Activated B cell treated with CpG ODN at 0.5 μM for 24 hours (primary cell): Measurements from ENCODE around the gene MS4A7. TPM values are rescaled to one million over a fixed set of nuclear protein-coding genes. Genes with fewer than 3 reads are reported as not detected.

Experiments
- ATAC-seq: fragments of 200-7000 bp; cut with Tn5 transposase; one replicate; pipeline ENCODE4 v1.10.0; 2021; ENCODE audit warnings: low read depth, mild to moderate bottlenecking, moderate library complexity
- CTCF ChIA-PET: fragments of 350-600 bp; sonication (Branson Sonifier 250); formaldehyde crosslinking; loops from one replicate; lab custom pipeline; 2021; ENCODE audit warnings: antibody characterized with exemption; lab: Charles Lee
- POLR2A ChIA-PET: fragments of 350-600 bp; sonication (Branson Sonifier 250); formaldehyde crosslinking; loops from one replicate; lab custom pipeline; 2021; ENCODE audit warnings: antibody characterized with exemption; lab: Charles Lee
- DNase-seq: peaks from one replicate; pipeline ENCODE4 v3.0.0; 2022
- H3K27ac Mint-ChIP-seq: one replicate; pipeline ENCODE4 v1.8.0; 2020; ENCODE audit warnings: mixed read lengths
- H3K27me3 Mint-ChIP-seq: one replicate; pipeline ENCODE4 v1.8.0; 2021; ENCODE audit warnings: mixed read lengths
- H3K36me3 Mint-ChIP-seq: one replicate; pipeline ENCODE4 v1.8.0; 2021; ENCODE audit warnings: low read depth, mixed read lengths
- H3K4me1 Mint-ChIP-seq: one replicate; pipeline ENCODE4 v1.8.0; 2021; ENCODE audit warnings: mixed read lengths
- H3K4me3 Mint-ChIP-seq: one replicate; pipeline ENCODE4 v1.8.0; 2020; ENCODE audit warnings: mild to moderate bottlenecking, mixed read lengths
- H3K9me3 Mint-ChIP-seq: one replicate; pipeline ENCODE4 v1.8.0; 2020; ENCODE audit warnings: mixed read lengths
- CTCF ChIP-seq: fragments of 200-600 bp; IDR thresholded peaks from one replicate; pipeline ENCODE4 v1.8.0; 2022; ENCODE audit warnings: antibody characterized with exemption, mild to moderate bottlenecking
- intact Hi-C: fragments of 100-400 bp; cut with micrococcal nuclease; formaldehyde crosslinking; loops from one replicate; pipeline ENCODE4 v1.15.1; 2024
- total RNA-seq: library from RNA; stranded (reverse); gene quantifications from 2 replicates; pipeline ENCODE4 v1.2.3, GENCODE V29; 2022

Gene MS4A7
- total RNA-seq, 1 donor from 2014 or later = 51.1 TPM

DNA sequence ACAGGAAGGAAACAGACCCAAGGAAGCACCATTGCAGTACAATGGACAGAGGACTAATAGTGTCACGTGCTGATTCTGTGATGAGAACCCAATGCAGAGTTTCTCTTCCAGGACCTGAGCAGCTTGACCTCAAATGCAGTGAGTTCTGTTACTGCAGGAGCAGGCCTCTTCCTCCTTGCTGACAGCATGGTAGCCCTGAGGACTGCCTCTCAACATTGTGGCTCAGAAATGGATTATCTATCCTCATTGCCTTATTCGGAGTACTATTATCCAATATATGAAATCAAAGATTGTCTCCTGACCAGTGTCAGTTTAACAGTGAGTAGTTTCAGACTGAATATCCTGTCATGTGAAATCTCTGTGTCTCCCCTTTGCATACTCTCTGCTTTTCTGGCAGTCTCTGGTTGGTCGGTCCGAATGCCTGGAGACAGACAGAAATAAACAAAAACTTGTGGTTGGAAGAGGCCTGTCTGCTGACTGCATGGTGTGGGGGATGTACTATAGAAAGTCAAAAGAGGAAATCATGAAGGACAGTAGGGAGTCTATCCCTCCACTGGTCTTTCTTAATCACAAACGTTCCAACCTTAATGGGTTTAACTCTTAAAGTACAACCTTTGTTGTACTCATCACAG, 11.1 kb downstream of the MS4A7 start:
- Mint-ChIP-seq H3K4me1 (peaks cover 49% of the 10 kb centered on the region), H3K9me3 (peaks cover 3% of the 10 kb centered on the region), H3K4me3 (peak overlapping the region; percentile 58), H3K27ac (peak overlapping the region; percentile 88), H3K27me3 (no peaks in the 10 kb centered on the region), H3K36me3 (peaks cover 53% of the 10 kb centered on the region)
- CTCF ChIA-PET = interaction anchor here (1.2 kb wide), 1 partner anchor 24 kb away, joined by 3 read pairs; no protein-coding TSS in a partner anchor
- DNase-seq (no peak), ATAC-seq (peak; percentile 92)
- no peak for TF ChIP-seq CTCF
- intact Hi-C loops = loop anchor here (1.0 kb wide), 3 partner anchors 11 to 66 kb away; partner anchors contain the start of genes MS4A1 and MS4A7
- POLR2A ChIA-PET = interaction anchor here (1.0 to 4.5 kb wide), 5 partner anchors 9 to 87 kb away, joined by 3 to 50 read pairs (median 14); partner anchors contain the start of genes MS4A1 and MS4A7

- H3K4me3 Mint-ChIP-seq = no peak overlapping the region
- peaks cover 54% of the 10 kb centered on the region for H3K4me1 Mint-ChIP-seq
Observed at GRCh38 chr11:60390419-60390818, 12.1 kb downstream of the MS4A7 start.

GRCh38 chr11:60392361-60392760, 14.0 kb downstream of the MS4A7 start:
- TF ChIP-seq CTCF = no peak
- no peak overlapping the region for H3K4me3 Mint-ChIP-seq
- POLR2A ChIA-PET = interaction anchor here (0.7 to 1.9 kb wide), 7 partner anchors 9 to 117 kb away, joined by 3 to 10 read pairs (median 5); partner anchors contain the start of genes MS4A1 and MS4A7
- no peak overlapping the region for H3K27ac Mint-ChIP-seq
- CTCF ChIA-PET = no interaction called here
- no peak for DNase-seq
- peaks cover 24% of the 10 kb centered on the region for H3K36me3 Mint-ChIP-seq
- intact Hi-C loops = no loop called here
- peaks cover 3% of the 10 kb centered on the region for H3K9me3 Mint-ChIP-seq
- peaks cover 73% of the 10 kb centered on the region for H3K4me1 Mint-ChIP-seq
- no peak for ATAC-seq
- no peaks in the 10 kb centered on the region for H3K27me3 Mint-ChIP-seq

More at GRCh38 chr11:60390419-60390818, 12.1 kb downstream of the MS4A7 start:
- peaks cover 44% of the 10 kb centered on the region for H3K36me3 Mint-ChIP-seq
- intact Hi-C loops = no loop called here
- no peak for TF ChIP-seq CTCF
- no peaks in the 10 kb centered on the region for H3K27me3 Mint-ChIP-seq
- no peak for ATAC-seq
- DNase-seq = no peak
- CTCF ChIA-PET = no interaction called here
- peaks cover 3% of the 10 kb centered on the region for H3K9me3 Mint-ChIP-seq
- POLR2A ChIA-PET = interaction anchor here (1.6 to 4.5 kb wide), 3 partner anchors 12 to 66 kb away, joined by 3 to 50 read pairs (median 15); partner anchors contain the start of genes MS4A1 and MS4A7
- peak overlapping the region; percentile 88 for H3K27ac Mint-ChIP-seq

DNA sequence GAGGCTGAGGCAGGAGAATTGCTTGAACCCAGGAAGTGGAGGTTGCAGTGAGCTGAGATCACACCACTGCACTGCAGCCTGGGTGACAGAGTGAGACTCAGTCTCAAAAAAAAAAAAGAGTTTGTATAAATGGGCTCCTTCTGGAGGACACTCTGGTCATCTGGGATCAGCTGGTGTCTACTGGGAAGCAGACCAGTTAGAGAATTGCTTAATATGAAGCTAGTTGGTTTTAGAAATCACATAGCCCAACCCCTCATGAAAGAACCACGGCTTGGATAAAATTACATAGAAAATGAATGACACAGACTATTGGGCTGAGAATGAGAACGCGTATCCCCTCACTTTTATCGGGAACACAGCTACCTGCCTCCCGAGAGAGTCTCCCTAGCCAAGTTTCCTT, 14.7 kb downstream of the MS4A7 start:
- Mint-ChIP-seq H3K27me3 (no peaks in the 10 kb centered on the region), H3K4me1 (peaks cover 77% of the 10 kb centered on the region), H3K36me3 (peaks cover 18% of the 10 kb centered on the region), H3K27ac (no peak overlapping the region), H3K4me3 (no peak overlapping the region), H3K9me3 (peaks cover 3% of the 10 kb centered on the region)
- DNase-seq (no peak), ATAC-seq (no peak)
- TF ChIP-seq CTCF = no peak
- intact Hi-C loops = no loop called here
- ChIA-PET CTCF (interaction anchor here (1.0 kb wide), 1 partner anchor 30 kb away, joined by 6 read pairs; no protein-coding TSS in a partner anchor), POLR2A (interaction anchor here (0.7 to 1.9 kb wide), 9 partner anchors 9 to 117 kb away, joined by 3 to 10 read pairs (median 5); partner anchors contain the start of genes MS4A1 and MS4A7)
